Fibroblast of mammary gland (primary cell): ENCODE results near the gene LMO4.

ENCODE experiments used
- DNase-seq: peaks from one replicate; pipeline ENCODE4 v3.0.0-alpha.2; 2010; ENCODE audit warnings: low read depth
- H3K4me3 ChIP-seq: 2 replicates; pipeline ENCODE4 v1.5.1; 2011; ENCODE audit warnings: low read depth, mild to moderate bottlenecking, low read length, moderate library complexity; ENCODE audit not compliant: control insufficient read depth
- CTCF ChIP-seq: conservative IDR thresholded peaks from 2 replicates; pipeline ENCODE4 v1.5.1; 2011; ENCODE audit warnings: low read depth, low read length, inconsistent platforms; ENCODE audit not compliant: control insufficient read depth, insufficient read depth

The LMO4 gene, protein sequence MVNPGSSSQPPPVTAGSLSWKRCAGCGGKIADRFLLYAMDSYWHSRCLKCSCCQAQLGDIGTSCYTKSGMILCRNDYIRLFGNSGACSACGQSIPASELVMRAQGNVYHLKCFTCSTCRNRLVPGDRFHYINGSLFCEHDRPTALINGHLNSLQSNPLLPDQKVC

DNA sequence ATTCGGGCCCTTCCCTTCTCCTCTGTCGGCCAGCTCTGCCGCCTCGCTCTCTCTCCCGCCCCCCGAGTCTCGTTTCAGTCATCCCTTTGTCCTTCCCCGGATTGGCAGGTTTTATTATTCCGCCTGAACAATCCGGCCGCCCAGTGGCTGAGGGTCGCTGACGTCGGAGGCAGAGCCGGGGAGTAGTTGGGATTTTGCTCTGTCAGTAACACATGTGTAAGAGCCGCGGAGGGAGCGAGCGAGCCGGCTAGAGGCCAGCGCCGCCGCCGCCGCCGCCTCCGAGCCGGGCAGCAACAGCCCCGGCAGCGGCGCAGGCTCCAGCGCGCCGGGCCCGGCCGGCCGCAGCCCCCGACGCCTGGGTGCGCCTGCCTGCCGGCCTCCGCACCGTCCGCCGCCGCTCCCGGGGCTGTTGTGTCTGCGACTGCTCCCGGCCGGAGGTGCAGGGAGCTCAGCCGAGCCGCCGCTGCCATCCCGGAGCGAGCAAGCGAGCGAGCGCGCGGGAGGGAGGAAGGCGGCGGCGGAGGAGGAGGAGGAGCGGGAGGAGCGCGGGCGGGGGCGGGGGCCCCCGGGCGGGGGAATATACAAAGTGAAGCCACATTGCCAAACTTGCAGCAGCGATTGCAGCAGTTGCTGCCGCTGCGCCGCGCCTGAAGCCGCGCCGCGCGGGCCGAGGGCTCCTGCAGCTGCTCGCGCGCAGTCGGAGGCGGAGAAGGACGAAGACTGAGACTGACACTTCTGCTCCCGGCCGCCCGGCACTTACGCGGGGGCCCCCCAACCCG, at the start of gene LMO4:
Gene LMO4 (plus strand): TSS at position 609 of the 779 bp plus-strand sequence. CDS start 3,136 bp downstream, outside the sequence.
- no peak for TF ChIP-seq CTCF
- peak; percentile 97 for DNase-seq
- H3K4me3 ChIP-seq: peak within 1 kb of the TSS; percentile 86

DNA sequence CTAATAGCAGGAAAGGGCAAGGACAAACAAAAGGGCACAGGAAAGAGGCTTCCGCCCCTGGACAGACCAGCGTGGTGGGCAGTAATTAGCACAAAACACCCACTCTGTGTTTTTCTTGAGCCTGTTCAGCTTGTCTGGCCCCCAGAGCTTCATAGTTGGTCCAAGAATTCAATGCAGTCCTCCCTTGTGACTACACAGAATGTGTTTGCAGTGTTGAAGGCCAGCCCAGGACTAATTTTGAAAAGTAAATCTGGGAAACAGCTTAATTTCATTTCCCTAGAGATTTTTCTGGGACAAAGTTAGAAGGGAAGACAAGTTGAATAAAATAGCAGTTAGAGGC, 49.2 kb upstream of the LMO4 start:
- TF ChIP-seq CTCF: no peak

GRCh38 chr1:87279966-87280535, 48.6 kb upstream of the LMO4 start:
- peak; percentile 19 for TF ChIP-seq CTCF
- peak; percentile 43 for DNase-seq
- no peak overlapping the region for H3K4me3 ChIP-seq

More for the DNA sequence above, 49.2 kb upstream of the LMO4 start:
- no peak overlapping the region for H3K4me3 ChIP-seq
- peak; percentile 55 for DNase-seq

GRCh38 chr1:87284456-87285240, 44.0 kb upstream of the LMO4 start:
- TF ChIP-seq CTCF: no peak
- no peak for DNase-seq

DNA sequence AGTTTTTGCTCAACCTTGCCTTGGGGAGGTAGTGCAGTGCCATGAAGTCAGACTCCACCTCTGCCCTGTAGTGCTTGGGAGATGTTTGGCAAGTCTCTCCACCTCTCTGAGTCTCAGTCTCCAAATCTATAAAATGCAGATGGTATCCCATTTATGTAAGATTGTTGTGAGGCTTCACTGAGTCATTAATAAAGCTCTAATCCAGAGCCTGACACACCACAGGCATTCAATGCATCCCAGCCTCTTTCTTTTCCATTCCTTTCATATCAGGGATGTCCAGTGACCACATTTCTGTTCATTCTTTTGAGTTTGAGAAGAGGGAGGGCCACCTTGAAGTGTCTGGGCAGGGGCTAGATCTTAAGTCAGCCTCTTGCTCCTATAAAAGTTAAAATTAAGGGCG, 37.6 kb upstream of the LMO4 start:
- TF ChIP-seq CTCF: no peak
- no peak overlapping the region for H3K4me3 ChIP-seq
- peak; percentile 21 for DNase-seq

More at GRCh38 chr1:87284456-87285240, 44.0 kb upstream of the LMO4 start:
- no peak overlapping the region for H3K4me3 ChIP-seq

DNA sequence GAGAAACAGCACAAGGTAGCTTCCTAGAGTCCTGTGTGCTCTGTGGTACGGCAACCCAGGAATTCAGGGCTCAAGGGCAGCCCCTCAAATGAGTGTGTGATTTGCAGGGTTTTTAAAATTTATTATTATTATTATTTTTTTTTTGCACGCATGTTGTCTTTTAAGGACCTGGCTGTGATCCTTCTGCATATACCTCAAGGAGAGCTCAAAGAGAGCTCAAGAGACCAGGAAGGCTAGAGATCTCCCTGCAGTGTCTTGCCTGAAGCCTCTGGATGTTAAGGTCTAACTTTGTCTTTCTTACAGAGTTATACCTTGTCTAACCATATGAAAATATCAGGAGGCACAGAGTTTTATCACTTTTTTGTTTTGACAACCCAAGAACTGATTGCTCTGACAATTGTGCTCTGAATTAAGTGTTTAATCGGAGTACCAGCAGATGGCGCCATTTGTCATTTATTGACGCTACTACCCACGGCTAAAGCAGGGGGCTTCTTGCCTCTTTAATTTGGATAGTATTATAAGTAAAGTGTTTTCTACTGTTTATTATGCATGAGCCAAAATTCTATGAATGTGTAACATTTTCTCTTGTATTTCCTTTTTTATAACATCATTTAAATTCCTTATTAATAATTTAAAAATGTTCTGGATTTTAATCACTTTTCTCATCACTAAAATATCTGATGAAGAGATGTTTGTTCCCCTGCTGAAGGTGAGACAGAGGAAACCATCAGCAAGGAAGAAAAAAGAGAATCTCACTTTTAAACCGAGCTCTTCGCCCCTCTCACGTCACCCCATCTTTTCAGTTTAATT, 35.8 kb upstream of the LMO4 start:
- TF ChIP-seq CTCF: peak; percentile 74
- no peak overlapping the region for H3K4me3 ChIP-seq
- peak; percentile 64 for DNase-seq
